Loucy (cell line): ENCODE data around the gene ASB1.
A peak's percentile ranks its signal among the peaks of the same experiment; 100 is the strongest.

Experiments used
- H2AFZ ChIP-seq: fragments of 200-600 bp; sonication (generic); 2 replicates; pipeline ENCODE4 v1.6.0; 2016; ENCODE audit warnings: antibody characterized with exemption, mild to moderate bottlenecking, low read length, moderate library complexity
- H3F3A ChIP-seq: fragments of 200-600 bp; 2 replicates; pipeline ENCODE4 v1.6.0; 2016; ENCODE audit warnings: antibody characterized with exemption, low read depth, mild to moderate bottlenecking
- H3K27me3 ChIP-seq: fragments of 200-600 bp; sonication (generic); 2 replicates; pipeline ENCODE4 v1.6.1; 2014; ENCODE audit warnings: low read length, mild to moderate bottlenecking; ENCODE audit not compliant: insufficient read depth, poor library complexity, severe bottlenecking
- H3K36me3 ChIP-seq: fragments of 200-600 bp; sonication (generic); 2 replicates; pipeline ENCODE4 v1.6.1; 2016; ENCODE audit warnings: low read length; ENCODE audit not compliant: insufficient read depth
- H3K4me1 ChIP-seq: fragments of 200-600 bp; sonication (generic); 2 replicates; pipeline ENCODE4 v1.5.1; 2014; ENCODE audit warnings: low read length, mild to moderate bottlenecking; ENCODE audit not compliant: insufficient read depth, poor library complexity, severe bottlenecking
- H3K4me2 ChIP-seq: fragments of 200-600 bp; sonication (generic); 2 replicates; pipeline ENCODE4 v1.6.0; 2014; ENCODE audit warnings: antibody characterized with exemption, low read length, low read depth, mild to moderate bottlenecking; ENCODE audit not compliant: poor library complexity, severe bottlenecking
- H3K4me3 ChIP-seq: fragments of 200-600 bp; sonication (generic); 2 replicates; pipeline ENCODE4 v1.5.1; 2014; ENCODE audit warnings: low read length, mild to moderate bottlenecking, mixed read lengths; ENCODE audit not compliant: poor library complexity, severe bottlenecking
- H3K79me2 ChIP-seq: fragments of 200-600 bp; sonication (generic); 2 replicates; pipeline ENCODE4 v1.6.1; 2014; ENCODE audit warnings: low read length; ENCODE audit not compliant: insufficient read depth
- H3K9ac ChIP-seq: fragments of 200-600 bp; sonication (generic); 2 replicates; pipeline ENCODE4 v1.6.0; 2014; ENCODE audit warnings: mild to moderate bottlenecking, low read depth, low read length, moderate library complexity; ENCODE audit not compliant: poor library complexity, severe bottlenecking
- H3K9me2 ChIP-seq: fragments of 200-600 bp; sonication (generic); replicated peaks from 2 replicates; pipeline ENCODE4 v1.6.1; 2016; ENCODE audit warnings: low read depth, low read length, mixed read lengths
- H3K9me3 ChIP-seq: fragments of 200-600 bp; sonication (generic); 2 replicates; pipeline ENCODE4 v1.6.1; 2014; ENCODE audit warnings: mild to moderate bottlenecking, antibody characterized with exemption, low read length, low read depth; ENCODE audit not compliant: insufficient read depth
- H4K20me1 ChIP-seq: fragments of 200-600 bp; sonication (generic); 2 replicates; pipeline ENCODE4 v1.6.0; 2014; ENCODE audit warnings: antibody characterized with exemption, low read length, mild to moderate bottlenecking; ENCODE audit not compliant: insufficient read depth, poor library complexity, severe bottlenecking
- EZH2phosphoT487 ChIP-seq: fragments of 200-600 bp; IDR thresholded peaks from 2 replicates; pipeline ENCODE4 v1.6.1; 2018; ENCODE audit warnings: antibody characterized with exemption, mild to moderate bottlenecking, moderate library complexity, borderline replicate concordance
- TF ChIP-seq, protein P1 (sequence below): fragments of 200-600 bp; sonication (generic); conservative IDR thresholded peaks from 2 replicates; pipeline ENCODE4 v1.5.1; 2014; ENCODE audit warnings: mild to moderate bottlenecking, antibody characterized with exemption, low read length

Gene ASB1

DNA sequence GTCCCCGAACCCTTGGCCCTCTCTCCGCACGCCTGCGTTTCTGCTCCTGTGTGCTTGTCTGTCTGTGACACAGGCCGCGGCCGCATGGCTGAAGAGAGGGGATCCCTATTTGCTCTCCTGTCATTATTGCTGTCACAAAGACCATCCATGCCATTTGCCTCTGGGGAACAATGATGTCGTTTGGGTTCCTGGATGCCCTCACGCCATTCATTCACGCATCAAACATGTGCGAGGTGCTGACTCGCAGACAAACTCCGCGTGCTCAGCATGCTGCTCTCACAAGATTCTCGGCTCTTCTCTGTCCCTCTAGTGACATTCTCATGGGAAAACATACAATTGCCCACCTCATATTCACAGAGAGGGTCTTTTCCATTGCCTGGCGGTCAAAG is 67.8 kb downstream of the ASB1 start:
- Histone ChIP-seq H3K4me3 (peak overlapping the region; percentile 65), H3F3A (peaks cover 10% of the 10 kb centered on the region; the same call in 1 of the 2 replicates), H3K79me2 (no peaks in the 10 kb centered on the region), H3K27me3 (no peaks in the 10 kb centered on the region), H3K9me3 (no peaks in the 10 kb centered on the region), H3K9ac (peak overlapping the region; percentile 58), H4K20me1 (no peaks in the 10 kb centered on the region), H2AFZ (peak overlapping the region; percentile 37; the same call in 1 of the 2 replicates), H3K9me2 (no peaks in the 10 kb centered on the region), H3K36me3 (no peaks in the 10 kb centered on the region), H3K4me1 (peaks cover 76% of the 10 kb centered on the region), H3K4me2 (peak overlapping the region; percentile 80)
- TF ChIP-seq, protein P1, sequence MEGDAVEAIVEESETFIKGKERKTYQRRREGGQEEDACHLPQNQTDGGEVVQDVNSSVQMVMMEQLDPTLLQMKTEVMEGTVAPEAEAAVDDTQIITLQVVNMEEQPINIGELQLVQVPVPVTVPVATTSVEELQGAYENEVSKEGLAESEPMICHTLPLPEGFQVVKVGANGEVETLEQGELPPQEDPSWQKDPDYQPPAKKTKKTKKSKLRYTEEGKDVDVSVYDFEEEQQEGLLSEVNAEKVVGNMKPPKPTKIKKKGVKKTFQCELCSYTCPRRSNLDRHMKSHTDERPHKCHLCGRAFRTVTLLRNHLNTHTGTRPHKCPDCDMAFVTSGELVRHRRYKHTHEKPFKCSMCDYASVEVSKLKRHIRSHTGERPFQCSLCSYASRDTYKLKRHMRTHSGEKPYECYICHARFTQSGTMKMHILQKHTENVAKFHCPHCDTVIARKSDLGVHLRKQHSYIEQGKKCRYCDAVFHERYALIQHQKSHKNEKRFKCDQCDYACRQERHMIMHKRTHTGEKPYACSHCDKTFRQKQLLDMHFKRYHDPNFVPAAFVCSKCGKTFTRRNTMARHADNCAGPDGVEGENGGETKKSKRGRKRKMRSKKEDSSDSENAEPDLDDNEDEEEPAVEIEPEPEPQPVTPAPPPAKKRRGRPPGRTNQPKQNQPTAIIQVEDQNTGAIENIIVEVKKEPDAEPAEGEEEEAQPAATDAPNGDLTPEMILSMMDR: no peak
- TF ChIP-seq EZH2phosphoT487: no peak

DNA sequence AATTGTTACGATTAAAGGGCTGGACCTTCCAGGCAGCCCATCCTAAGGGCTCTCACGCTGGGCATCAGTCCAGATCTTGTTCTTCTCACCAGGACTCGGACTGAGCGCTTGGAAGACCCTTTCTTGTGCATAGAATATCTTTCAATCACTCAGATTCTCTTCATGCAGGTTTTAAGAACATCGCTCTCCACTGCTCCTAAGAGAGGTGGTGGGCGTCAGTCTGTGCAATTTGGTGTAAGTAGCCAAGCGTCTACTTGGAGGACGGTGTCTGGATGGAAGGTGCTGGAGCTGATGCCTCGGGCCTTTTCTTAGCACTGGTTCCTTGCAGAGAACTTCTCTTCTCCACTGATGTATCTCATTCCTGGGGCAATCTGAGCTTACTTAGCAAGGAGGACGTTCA is 68.7 kb downstream of the ASB1 start:
- Histone ChIP-seq H3K9ac (no peak overlapping the region), H4K20me1 (no peaks in the 10 kb centered on the region), H3K27me3 (no peaks in the 10 kb centered on the region), H2AFZ (no peak overlapping the region), H3F3A (peaks cover 10% of the 10 kb centered on the region; the same call in 1 of the 2 replicates), H3K9me2 (no peaks in the 10 kb centered on the region), H3K4me2 (peak overlapping the region; percentile 80), H3K4me1 (peaks cover 67% of the 10 kb centered on the region), H3K36me3 (no peaks in the 10 kb centered on the region), H3K79me2 (no peaks in the 10 kb centered on the region), H3K9me3 (no peaks in the 10 kb centered on the region), H3K4me3 (no peak overlapping the region)
- TF ChIP-seq EZH2phosphoT487: no peak
- TF ChIP-seq, protein P1: no peak

DNA sequence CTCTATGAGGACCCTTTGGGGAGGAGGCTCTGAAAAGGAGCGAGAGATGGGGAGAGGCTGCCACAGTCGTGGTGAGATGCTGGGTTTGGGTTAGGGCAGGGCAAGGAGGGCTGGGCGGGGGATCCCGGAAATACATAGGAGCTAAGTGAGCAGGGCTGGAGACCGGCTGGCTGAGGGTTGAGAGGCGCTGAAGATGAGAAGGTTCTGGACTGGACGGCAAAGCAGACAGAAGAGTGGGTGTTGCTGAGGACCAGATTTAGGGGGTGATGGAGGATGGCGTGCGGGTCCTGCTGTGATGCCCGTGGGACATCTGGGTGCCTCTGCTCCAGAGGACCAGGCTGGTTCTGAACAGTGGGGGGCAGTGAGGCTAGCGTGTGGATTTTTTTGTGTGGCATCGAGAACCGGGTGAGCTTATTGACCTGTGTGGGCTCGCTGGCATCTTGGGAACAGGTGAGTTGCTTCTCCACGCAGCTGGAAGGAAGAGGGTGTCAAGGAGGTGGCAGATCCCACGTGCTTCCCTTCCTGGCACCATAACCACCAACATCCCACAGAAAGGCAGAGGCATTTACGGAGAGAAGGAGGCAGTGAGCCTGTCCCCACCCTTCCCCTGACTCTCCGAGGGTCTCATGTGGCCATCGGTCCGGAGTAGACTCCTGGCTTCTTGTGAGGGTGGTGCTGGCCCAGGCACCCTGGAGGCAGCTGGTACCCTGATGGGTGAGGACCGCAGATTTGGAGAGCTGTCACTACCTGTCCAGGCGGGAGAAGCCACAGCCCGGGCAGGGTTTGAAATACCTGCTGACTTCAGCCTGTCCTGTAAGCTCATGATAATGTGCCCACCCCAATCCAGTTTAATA is 70.3 kb downstream of the ASB1 start:
- Histone ChIP-seq H3K9me2 (no peaks in the 10 kb centered on the region), H3K4me2 (no peak overlapping the region), H4K20me1 (no peaks in the 10 kb centered on the region), H3K79me2 (no peaks in the 10 kb centered on the region), H3K9ac (no peak overlapping the region), H3K36me3 (no peaks in the 10 kb centered on the region), H3K4me3 (no peak overlapping the region), H3K4me1 (peaks cover 53% of the 10 kb centered on the region), H2AFZ (no peak overlapping the region), H3K27me3 (no peaks in the 10 kb centered on the region), H3K9me3 (no peaks in the 10 kb centered on the region), H3F3A (peaks cover 10% of the 10 kb centered on the region; the same call in 1 of the 2 replicates)
- TF ChIP-seq EZH2phosphoT487: no peak
